Umbilical cord (tissue), 2 donors: ENCODE results near the gene CBL. TPM values are rescaled to one million over a fixed set of nuclear protein-coding genes. Genes with fewer than 3 reads are reported as not detected.

Source experiments
- DNase-seq: peaks from one replicate; pipeline ENCODE4 v3.0.0-alpha.2; 2015; ENCODE audit warnings: low spot score
- total RNA-seq: library from RNA; depleted of rRNA; stranded (reverse); fragments of >200 nt; gene quantifications from one replicate; pipeline ENCODE4 v1.2.3, GENCODE V29; 2014; ENCODE audit warnings: low replicate concordance; ENCODE audit not compliant: insufficient read depth

Gene CBL
- total RNA-seq, 1 donor from 2014 or later = 11.3 TPM

DNA sequence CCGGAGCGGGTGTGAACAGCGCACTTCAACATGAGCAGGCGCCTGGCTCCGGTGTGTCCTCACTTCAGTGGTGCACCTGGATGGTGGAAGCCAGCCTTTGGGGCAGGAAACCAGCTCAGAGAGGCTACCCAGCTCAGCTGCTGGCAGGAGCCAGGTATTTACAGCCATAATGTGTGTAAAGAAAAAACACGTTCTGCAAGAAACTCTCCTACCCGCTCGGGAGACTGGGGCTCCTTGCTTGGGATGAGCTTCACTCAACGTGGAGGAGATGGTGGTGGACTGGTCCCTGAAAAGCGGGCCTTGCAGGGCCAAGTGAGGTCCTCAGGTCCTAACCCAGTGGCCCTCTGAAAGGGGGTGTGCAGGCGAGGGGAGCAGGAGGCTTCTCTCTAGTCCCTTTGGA lies 103.3 kb downstream of the CBL start:
- DNase-seq = no peak

DNA sequence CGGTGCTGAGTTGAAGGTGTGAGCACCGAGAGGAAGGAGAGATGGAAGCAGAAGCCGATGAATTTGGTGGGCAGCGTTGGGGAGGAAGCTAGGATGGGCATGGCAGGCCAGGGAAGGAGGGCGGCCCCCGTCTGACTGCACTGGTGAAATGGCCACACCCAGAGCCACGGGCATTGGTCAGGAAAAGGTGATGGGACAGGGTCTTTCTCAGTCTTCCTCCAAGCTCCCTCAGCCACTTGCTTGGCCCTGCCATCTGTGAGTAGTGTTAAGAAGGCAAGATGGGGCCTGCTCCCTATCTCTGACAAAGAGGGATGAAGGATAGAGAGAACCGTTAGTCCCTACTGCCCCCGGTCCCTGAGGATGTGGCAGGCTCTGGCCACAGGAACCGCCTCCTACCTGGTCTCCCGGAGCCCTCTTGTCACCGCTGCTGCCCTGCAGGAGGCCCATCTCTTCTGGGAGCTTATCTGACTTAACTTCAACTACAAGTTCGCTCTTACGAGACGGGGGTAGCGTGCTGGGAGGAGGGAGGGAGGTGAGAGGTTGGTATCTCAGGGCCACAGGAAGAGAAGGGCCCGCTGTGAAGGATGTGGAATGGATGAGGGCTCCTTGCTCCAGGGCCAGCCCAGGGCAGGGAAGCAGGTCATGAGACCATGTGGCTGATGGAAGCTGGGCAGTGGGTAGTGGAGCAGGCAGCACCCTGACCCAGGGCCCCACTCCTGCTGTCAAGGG lies 104.0 kb downstream of the CBL start:
- DNase-seq = no peak

DNA sequence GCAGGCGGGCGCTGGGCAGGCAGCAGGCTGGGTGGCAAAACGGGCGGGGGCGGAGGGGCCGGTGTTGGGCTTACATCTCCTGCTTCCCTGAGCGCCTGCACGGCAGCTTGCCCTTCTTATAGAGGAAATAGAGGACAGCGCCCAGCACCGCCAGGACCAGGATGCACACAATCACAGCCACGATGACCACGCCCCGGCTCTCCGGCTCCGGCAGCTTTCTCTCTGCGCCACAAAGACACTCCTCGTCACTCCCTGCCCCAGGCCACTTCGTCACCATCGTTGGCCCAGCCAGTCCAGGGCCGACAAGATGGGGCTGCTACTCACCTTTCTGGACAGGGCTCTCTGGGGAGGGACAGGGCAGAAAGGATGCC lies 104.5 kb downstream of the CBL start:
- DNase-seq = no peak

DNA sequence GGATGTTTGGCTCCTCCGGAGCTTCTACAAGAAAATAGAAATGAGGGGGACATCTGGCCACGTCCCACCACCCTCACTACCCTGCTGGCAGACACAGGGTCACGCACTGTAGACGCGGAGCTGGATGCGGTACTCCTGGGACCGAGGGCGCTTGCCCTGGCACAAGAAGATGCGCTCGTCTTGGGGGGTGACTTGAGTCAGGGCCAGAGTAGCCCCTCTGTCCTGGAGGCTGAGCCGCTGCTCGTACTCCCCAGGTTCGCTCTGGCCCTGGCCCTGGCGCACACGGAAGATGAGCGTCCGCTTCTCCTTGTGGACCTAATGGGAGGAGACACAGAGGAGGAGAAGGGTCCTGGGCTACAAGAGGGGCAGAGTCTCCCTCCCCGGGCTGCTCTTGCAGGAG lies 108.6 kb downstream of the CBL start:
- no peak for DNase-seq

DNA sequence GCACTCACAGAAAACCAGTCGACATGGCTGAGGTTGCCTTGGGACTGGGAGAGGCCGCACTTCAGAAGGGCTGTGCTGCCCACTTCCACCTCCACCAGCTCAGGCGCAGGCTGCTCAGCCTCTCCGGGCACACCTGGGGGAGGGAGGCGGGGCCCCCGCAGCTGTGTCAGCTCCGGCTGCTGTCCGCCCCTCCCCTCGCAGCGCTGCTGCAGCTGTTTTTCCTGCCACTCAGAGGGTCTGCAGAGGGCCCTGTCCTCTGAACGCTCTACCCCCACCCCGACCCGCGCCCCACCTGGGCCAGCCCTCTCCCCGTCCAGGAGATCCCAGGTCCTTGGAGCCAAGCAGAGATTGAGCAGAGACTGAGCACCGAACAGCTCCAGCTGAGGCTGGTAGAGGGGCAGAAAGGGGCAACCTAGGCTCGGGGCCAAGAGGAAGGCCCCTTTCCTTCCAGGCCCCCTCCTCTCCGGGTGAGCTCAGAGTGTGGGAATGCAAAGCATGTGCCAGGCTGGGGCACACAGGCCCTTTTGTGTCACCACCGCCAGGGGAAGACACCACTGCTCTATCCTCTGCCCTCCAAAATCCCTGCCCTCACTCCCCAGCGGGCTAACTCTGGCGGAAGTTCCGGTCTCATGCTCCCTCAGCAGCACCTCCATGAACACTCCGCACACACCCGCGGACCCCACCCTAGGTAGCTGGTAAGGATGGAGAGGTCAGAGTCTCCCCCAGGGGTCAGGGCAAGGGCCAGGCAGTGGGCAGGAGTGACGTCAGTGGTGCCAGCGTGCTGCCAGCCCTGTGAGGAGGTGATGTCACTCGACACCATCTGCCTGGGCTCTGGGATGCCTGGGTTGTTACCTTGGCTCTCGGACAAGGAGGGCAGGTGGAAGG lies 109.2 kb downstream of the CBL start:
- DNase-seq = peak; percentile 52

DNA sequence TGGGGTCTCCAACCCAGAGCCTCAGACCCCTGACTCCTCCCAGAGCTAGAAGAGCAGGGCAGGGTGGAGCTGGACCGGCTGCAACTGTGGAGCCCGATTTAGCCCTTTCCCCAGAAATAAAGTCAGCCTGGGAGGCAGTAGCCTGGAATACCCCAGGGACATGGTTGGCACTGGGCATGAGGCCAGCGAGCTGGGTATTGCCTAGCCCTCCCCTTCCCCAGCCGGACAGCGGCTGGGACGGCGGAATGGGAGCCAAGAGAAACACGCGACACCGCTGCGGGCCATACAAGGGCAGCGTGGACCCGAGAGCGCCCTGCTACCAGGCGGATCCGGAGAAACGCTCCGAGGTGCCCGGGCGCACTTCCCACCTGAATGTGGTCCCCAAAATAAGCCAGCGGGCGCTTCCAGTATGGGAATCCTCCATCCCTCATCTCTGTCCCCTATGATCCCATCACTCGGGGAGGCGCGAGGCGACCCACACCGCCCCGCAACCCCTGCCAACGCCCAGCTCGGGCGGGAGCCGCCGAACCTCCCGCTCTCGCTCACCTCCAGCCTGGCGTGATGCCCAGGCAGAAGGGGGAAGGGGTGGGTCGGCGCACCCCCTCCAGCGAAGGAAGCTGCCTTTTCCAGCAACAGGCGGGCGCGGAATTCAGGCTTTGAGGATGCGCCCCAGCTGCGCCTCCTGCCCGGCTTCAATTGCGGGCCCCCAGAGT lies 110.0 kb downstream of the CBL start:
- DNase-seq = peak; percentile 51

DNA sequence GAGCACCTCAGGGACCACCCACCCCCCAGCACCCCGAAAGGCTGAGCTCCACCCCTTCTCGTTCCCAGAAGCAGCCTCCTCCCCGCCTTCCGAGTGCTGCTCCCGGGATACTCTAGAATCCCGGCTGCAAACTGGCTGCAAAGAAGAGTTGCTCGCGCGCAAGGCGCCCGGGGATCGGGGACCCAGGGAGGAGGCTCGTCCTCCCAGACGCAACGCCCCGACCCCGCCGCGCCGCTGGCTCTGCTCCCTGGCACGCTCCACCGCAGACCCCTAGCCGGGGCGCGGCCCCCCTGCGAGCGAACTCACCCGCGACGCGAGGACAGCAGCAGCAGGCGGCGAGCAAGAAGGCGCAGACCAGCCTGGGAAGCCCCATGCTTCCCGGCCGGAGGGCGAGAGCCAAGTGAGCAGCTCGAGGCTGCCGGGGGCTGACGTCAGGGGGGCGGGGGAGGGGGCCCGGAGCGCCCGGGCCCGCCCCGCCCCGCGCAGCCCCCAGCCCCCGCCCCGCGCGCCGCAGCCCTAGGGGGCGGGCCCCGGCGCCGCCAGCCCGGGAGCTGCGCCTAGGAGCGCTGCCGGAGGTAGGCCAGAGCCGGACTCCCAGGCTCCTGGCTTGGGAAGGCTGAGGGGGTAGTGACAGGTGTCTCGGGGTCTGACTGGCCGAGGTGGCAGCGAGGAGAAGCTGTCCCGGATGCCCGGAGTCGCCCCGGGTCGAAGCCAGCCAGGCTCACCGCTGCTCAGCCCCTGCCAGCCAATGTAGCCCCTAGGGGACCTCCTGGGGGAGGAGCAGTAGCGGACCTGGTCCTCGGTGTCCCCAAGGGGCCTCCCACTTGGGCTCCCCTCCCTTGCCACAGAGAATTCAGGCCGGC lies 110.8 kb downstream of the CBL start, which contains the start of gene MCAM:
Gene MCAM (minus strand): TSS at position 402 of the 863 bp plus-strand sequence. CDS start 29 bp downstream, at position 373.
- DNase-seq = peak; percentile 50

DNA sequence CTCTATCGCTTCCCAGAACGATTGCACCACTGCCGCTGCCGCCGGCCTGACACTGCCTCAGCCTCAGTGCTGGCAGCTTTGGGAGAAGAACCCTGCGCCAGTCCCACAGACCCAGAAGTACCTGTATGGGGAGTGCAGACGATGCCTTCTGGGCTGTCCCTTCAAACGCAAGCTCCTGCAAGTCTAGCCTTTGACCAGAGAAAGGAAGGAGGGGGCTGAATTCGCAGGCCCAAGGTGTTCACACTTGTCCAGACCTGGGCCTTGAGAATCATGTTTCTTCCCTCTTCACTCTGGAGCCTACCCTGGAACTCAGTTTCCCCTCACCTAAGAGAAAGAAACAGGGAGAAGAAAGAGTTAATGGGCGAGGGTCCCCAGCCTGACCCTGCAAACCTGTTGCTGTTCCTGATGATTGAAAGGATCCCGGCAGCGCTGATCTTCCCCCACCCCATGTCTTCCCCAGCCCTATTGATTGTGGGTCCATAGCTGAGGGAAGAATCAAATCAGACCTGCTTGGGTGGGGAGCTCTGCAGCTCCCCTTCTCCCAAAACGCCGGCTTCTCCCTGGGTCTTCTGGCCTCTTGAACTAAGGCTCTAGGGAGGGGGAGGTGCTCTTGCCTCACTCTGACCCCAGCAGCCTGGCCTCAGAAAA lies 111.6 kb downstream of the CBL start:
- no peak for DNase-seq

DNA sequence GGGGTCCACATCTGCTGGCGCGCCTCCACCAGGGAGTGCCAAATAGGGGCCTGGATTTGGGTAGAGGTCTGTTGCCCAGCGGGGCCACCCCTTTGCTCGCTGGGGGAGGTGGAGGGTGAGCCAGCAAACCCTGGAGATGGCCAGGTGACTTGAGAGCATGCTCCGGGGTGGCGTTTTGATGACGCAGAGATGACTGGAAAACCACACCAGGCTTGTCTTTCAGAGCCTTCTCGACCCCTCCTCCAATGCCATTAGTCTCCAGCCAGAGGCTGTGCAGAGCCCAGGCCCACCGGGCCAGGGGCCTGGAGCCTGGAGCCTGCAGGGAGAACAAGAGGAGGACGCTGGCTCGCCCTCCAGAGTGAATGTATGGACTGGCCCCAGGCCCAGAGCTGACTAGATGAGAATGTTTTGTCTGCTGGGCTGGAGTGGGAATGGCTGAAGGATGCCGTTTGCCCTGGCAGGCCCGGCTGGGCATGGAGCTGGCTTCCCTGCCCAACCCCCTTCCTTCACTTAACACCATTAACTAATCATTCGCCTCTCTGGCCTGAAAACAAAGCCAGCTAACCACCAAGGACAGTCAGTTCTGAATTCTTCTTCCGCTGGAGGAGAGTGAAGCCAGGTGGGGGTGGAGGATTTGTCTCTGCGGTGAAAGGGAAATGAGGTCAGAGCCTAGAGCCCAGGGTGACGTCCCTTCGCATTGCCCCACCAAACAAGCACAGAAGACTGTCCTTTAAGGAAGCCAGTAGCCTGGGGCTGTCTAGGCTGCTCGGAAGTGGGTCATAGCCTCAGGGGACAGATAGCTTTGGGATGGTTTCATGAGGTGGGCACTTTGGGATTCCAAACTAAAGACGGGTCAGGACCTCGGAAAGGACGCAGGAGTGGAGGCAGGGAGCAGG lies 112.3 kb downstream of the CBL start:
- peak; percentile 65 for DNase-seq

DNA sequence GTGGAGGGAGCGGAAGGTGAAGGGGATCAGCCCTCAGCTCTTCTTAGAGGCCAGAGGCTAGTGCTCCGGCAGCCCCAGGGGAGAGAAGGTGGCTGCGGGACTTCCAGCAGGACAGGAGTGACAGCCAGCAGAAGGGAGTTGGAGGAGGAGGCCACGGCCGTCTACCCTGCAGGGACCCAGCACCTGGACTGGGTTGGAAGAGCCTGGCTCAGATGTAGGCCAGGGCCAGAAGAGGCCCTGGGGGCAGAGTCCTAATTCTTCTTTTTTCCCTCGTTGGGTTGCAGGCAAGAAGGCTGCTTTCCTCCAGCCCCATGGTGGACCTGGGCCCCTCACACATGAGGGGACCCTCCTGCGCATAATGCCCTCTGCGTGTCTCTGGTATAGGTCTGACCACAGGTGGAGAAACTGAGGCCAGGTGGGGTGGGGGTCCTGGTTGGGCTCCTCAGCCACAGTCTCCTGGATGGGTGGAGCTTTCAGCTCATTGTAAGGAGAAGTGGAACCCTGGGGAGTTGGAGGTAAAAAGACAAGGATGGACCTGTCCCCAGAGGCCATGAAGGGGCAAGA lies 113.1 kb downstream of the CBL start:
- no peak for DNase-seq

DNA sequence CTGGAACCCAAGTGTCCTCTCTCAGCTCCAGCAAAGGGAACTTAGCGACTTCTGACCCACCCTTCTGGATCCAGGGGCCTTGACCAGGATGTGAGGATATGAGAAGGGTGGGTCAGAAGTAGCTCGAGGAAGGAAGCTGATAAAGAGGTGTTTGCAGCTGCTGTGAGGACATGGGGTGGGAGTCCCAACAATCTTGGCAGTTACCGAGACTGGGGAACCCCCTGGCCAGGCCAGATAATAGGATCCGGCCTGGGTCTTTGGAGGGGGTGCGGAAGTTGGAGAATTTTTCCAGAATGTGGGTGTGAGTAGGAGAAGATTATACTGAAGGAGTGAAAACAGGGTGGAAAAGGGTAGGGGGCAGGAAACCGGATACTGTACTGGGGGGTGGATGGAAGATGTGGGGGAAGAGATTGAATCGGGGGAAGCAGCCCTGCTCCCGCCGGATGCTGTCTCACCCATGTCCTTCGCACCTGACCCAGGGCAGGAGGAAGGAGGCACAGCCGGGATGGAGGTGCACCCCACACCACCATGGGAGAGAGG lies 113.6 kb downstream of the CBL start:
- peak; percentile 35 for DNase-seq

DNA sequence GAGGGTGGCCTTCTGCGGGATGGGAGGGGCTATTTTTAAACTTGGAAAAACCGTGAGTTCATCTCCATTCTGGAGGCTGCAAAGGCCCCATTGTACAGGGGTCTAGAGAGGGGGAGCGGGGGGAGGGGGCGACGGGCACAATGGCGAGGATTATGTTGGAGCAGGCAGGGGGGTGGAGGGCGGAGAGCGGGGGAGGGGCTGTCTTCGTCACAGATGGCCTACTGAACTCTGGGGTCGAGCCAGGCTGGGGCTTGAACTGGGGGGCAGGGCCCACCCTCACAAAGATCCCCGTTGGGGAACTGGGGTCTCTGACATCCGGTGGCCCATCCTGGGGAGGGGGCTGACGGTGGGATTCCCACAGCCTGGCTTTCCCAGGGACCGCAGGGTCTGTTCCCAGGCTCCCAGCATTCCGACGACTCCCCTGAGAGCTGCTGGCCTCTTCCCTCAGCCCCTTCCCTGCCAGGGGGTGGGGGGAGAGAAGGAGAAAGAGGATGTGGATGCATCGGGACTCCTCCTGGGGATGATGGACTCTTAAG lies 114.2 kb downstream of the CBL start:
- DNase-seq = peak; percentile 72

DNA sequence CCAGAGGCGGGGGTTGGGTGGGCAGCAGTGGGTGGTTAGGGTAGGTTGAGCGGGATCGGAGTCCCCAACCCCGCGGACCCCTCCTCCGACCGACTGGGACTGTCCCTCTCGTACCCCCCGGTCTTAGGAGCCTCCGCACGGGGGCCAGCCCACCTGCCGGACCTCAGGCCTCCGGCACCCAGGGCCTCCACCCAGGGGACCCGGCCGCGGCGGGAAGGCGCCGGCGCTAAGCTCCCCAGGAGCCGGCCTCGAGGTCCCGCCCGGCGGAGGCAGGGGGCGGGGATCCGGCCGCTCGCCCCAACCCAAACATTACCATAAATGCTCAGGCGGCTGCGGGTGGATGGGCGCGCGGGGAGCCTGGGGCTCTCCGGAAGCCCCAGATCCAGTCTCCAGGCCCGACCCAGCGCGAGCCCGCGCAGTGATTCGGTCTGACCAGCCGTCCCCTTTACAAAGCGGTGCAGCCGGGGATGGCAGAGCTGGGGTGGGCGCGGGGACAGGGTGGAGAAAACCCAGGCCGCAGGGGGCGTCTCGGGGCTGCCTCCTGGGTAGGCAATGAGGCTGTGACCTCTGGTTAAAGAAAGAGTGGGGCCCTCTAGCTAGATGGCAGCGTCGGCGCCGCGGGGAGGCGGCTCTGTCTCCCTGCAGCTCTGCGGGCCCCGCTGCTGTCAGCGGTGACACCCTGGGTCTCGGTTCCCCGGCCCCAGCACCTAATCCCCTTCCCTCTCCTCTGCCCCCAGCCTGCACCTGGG lies 114.8 kb downstream of the CBL start:
- peak; percentile 83 for DNase-seq

DNA sequence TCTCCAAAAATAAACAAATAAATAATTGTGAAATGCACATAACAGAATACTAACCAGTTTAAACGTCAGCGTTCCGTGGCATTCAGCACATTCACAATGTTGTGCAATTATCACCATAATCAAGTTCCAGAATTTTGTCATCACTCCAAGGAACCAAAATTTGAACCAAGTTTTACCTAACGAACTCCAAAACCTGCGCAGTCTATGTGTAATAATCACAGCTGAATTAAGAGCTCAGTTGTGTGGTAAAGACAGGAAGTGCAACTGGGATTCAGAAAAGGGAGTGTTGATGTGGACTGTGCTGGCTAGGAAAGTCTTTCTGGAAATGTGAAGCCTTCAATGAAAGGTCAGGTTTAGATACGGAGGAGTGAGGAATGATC lies 116.2 kb downstream of the CBL start:
- DNase-seq = no peak

DNA sequence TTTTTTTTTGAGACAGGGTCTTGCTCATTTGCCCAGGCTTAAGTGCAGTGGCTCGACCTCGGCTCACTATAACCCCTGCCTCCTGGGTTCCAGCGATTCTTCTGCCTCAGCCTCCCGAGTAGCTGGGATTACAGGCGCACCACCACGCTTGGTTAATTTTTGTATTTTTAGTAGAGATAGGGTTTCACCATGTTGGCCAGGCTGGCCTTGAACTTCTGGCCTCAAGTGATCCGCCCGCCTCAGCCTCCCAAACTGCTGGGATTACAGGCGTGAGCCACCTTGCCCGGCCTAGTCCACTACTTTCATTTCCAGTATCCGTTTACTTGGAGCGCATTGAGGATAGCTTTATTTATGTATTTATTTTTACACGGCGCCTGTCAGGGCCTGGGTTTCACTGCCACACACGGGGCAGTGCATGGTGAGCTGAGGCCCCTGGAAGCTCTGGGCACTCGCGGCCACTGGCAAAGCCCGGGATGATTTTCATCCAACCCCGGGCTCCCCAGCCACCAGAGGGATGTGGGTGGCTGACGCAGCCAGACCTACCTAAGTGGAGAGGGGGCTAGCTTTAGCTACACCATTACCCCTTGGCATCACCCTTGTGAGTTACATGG lies 116.9 kb downstream of the CBL start:
- no peak for DNase-seq

DNA sequence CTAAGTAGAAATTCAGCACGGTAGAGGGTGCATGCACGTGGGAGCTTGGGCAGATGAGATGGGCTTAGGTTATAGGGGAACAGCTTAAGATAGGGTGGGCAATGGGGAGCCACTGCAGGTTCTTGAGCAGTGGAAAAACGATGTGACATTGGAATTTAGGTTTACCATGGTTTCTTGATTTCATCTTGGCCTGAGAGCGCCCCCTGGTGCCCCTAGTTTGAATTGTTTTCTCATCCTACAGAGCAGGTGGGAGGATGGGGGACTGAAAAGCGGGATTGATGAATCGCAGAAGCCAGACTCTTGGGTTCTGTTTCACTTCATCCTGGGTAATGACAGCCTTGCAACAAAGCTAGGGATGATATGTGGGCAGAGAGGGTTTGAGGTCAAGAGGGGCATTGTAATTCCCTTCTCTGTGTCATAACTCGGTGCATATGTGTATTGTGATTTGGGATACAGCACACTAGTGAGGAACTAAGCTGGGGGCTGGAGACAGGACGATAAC lies 117.4 kb downstream of the CBL start:
- peak; percentile 82 for DNase-seq

DNA sequence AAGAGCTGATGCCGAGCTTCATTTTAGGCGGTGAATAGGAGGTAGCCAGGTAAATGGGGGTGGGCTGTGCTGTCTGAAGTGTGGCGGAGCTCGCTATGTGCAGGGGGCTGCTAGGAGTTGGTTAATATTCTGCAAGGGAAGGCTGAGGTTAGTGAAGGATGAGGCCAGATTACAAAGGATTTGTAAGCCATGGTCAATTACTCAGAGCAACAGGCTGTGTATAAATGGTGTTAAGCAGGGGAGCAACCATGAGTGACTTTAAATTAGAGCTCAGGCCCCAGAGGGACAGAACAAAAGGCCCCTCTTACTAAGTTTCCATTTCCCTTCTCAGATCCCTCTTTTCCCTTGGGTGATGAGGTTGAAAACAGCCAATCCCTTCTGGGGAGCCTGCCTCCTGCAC lies 118.0 kb downstream of the CBL start:
- no peak for DNase-seq
